Ovary (tissue), 3 donors: Measurements from ENCODE around the gene LRRIQ3.

ENCODE experiments used
- POLR2A ChIP-seq: fragments of 450-650 bp; IDR thresholded peaks from one replicate; pipeline ENCODE4 v1.6.1; 2017; ENCODE audit warnings: antibody characterized with exemption, mild to moderate bottlenecking, moderate library complexity
- TF ChIP-seq, protein P1 (sequence below), 3 donors: fragments of 450-650 bp in 2 of 3; fragments of 200-600 bp in 1 of 3; IDR thresholded peaks; one replicate each; pipeline versions ENCODE4 v1.5.1 to v1.8.0; 2016 to 2022; ENCODE audit warnings: antibody characterized with exemption in 3 of 3, mild to moderate bottlenecking in 1 of 3
- donor health status: DM: no; HTN: no; CAD: no.

DNA sequence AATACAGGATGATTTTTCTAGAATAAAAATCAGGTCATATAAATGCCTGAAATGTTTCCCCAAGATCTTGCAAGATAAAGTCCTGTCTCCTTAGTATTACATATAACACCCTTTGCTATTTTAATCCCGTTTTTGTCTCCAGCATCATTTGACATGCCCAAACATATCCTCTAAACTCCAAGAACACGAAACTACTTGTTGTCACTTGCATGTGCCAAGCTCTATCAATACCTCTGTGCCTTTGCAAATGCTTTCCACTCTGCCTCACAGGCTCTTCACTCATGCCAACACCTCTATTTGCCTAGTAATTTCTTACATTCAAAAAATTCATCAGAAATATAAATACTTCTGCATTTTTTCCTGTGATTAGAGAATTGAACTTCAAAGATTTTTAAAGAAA lies 37.9 kb downstream of the LRRIQ3 start:
- TF ChIP-seq, protein P1, sequence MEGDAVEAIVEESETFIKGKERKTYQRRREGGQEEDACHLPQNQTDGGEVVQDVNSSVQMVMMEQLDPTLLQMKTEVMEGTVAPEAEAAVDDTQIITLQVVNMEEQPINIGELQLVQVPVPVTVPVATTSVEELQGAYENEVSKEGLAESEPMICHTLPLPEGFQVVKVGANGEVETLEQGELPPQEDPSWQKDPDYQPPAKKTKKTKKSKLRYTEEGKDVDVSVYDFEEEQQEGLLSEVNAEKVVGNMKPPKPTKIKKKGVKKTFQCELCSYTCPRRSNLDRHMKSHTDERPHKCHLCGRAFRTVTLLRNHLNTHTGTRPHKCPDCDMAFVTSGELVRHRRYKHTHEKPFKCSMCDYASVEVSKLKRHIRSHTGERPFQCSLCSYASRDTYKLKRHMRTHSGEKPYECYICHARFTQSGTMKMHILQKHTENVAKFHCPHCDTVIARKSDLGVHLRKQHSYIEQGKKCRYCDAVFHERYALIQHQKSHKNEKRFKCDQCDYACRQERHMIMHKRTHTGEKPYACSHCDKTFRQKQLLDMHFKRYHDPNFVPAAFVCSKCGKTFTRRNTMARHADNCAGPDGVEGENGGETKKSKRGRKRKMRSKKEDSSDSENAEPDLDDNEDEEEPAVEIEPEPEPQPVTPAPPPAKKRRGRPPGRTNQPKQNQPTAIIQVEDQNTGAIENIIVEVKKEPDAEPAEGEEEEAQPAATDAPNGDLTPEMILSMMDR (IDR thresholded peaks at IDR 0.05), result no peak
- TF ChIP-seq POLR2A, result no peak
